Stomach (tissue), 4 donors: ENCODE measurements around the gene EIF4H.

ENCODE experiments used
- EP300 ChIP-seq: sonication (generic); formaldehyde crosslinking; IDR thresholded peaks from one replicate; pipeline ENCODE4 v1.6.1; 2017; ENCODE audit warnings: antibody characterized with exemption
- POLR2A ChIP-seq, 4 donors: fragments of 450-650 bp; IDR thresholded peaks; one replicate each; pipeline ENCODE4 v1.6.1; 2016; ENCODE audit warnings: antibody characterized with exemption in 4 of 4, control low read depth in 2 of 4, mild to moderate bottlenecking in 1 of 4, moderate library complexity in 1 of 4
- POLR2AphosphoS5 ChIP-seq, 3 donors: sonication (generic); formaldehyde crosslinking; IDR thresholded peaks; one replicate each; pipeline ENCODE4 v1.6.1; 2016; ENCODE audit warnings: antibody characterized with exemption in 3 of 3
- TF ChIP-seq, protein P1 (sequence below), 7 experiments: fragments of 450-650 bp in 4 of 7; fragments of 200-600 bp in 3 of 7; sonication (generic) in 3 of 7; IDR thresholded peaks; one replicate each; pipeline ENCODE4 v1.5.1; 2016 to 2019; ENCODE audit warnings: antibody characterized with exemption in 7 of 7, control low read depth in 2 of 7, mild to moderate bottlenecking in 1 of 7

GRCh38 chr7:74199551-74200355, 25.6 kb downstream of the EIF4H start:
- TF ChIP-seq, protein P1, sequence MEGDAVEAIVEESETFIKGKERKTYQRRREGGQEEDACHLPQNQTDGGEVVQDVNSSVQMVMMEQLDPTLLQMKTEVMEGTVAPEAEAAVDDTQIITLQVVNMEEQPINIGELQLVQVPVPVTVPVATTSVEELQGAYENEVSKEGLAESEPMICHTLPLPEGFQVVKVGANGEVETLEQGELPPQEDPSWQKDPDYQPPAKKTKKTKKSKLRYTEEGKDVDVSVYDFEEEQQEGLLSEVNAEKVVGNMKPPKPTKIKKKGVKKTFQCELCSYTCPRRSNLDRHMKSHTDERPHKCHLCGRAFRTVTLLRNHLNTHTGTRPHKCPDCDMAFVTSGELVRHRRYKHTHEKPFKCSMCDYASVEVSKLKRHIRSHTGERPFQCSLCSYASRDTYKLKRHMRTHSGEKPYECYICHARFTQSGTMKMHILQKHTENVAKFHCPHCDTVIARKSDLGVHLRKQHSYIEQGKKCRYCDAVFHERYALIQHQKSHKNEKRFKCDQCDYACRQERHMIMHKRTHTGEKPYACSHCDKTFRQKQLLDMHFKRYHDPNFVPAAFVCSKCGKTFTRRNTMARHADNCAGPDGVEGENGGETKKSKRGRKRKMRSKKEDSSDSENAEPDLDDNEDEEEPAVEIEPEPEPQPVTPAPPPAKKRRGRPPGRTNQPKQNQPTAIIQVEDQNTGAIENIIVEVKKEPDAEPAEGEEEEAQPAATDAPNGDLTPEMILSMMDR (IDR thresholded peaks at IDR 0.05) = no peak
- TF ChIP-seq POLR2A (IDR thresholded peaks at IDR 0.05) (no peak), EP300 (no peak), POLR2AphosphoS5 (IDR thresholded peaks at IDR 0.05) (no peak)
